Bronchial epithelial cell (primary cell): ENCODE measurements around the gene ITIH1. TPM values are rescaled to one million over a fixed set of nuclear protein-coding genes. Genes with fewer than 3 reads are reported as not detected.
"Not testable (repeated sequence)": the region's sequence is repeated elsewhere in the genome, so short reads cannot be mapped to it uniquely, and the experiment has no call there.

Experiments used
- DNase-seq: peaks from one replicate; pipeline ENCODE4 v3.0.0-alpha.2; 2010; ENCODE audit warnings: low read depth
- FAIRE-seq: peaks from 2 replicates; lab custom pipeline; 2011; peaks lifted over from hg19 to GRCh38; lab: Jason Lieb, UNC
- H3K27me3 ChIP-seq: 2 replicates; pipeline ENCODE4 v1.5.1; 2011; ENCODE audit warnings: low read length; ENCODE audit not compliant: control insufficient read depth, insufficient read depth
- H3K36me3 ChIP-seq: 2 replicates; pipeline ENCODE4 v1.5.1; 2011; ENCODE audit warnings: low read length; ENCODE audit not compliant: control insufficient read depth, insufficient read depth
- H3K4me3 ChIP-seq: 2 replicates; pipeline ENCODE4 v1.5.1; 2011; ENCODE audit warnings: mild to moderate bottlenecking, low read depth, low read length, control low read depth
- CTCF ChIP-seq: IDR thresholded peaks from 2 replicates; pipeline ENCODE4 v1.5.1; 2011; ENCODE audit warnings: mild to moderate bottlenecking, moderate library complexity, low read length, control low read depth, inconsistent platforms; ENCODE audit not compliant: insufficient read depth, severe bottlenecking
- total RNA-seq: library from RNA; depleted of rRNA; stranded (reverse); fragments of >200 nt; gene quantifications from 2 replicates; pipeline ENCODE4 v1.2.1, GENCODE V29; 2014

Gene ITIH1, protein sequence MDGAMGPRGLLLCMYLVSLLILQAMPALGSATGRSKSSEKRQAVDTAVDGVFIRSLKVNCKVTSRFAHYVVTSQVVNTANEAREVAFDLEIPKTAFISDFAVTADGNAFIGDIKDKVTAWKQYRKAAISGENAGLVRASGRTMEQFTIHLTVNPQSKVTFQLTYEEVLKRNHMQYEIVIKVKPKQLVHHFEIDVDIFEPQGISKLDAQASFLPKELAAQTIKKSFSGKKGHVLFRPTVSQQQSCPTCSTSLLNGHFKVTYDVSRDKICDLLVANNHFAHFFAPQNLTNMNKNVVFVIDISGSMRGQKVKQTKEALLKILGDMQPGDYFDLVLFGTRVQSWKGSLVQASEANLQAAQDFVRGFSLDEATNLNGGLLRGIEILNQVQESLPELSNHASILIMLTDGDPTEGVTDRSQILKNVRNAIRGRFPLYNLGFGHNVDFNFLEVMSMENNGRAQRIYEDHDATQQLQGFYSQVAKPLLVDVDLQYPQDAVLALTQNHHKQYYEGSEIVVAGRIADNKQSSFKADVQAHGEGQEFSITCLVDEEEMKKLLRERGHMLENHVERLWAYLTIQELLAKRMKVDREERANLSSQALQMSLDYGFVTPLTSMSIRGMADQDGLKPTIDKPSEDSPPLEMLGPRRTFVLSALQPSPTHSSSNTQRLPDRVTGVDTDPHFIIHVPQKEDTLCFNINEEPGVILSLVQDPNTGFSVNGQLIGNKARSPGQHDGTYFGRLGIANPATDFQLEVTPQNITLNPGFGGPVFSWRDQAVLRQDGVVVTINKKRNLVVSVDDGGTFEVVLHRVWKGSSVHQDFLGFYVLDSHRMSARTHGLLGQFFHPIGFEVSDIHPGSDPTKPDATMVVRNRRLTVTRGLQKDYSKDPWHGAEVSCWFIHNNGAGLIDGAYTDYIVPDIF
- not detected in 2 replicates for total RNA-seq

- H3K36me3 ChIP-seq: no peaks in the 10 kb centered on the region
- FAIRE-seq: no peak
Measured at GRCh38 chr3:52777127-52777958, at the start of gene ITIH1. TSS of gene ITIH1 (plus strand) at chr3:52777599. CDS start at chr3:52777616, 17 bp downstream.

GRCh38 chr3:52728753-52729152 lies 48.6 kb upstream of the ITIH1 start:
- FAIRE-seq, H3K27me3 ChIP-seq, DNase-seq, H3K36me3 ChIP-seq, H3K4me3 ChIP-seq: not testable (repeated sequence)

More at GRCh38 chr3:52777127-52777958, at the start of gene ITIH1:
- peaks cover 5% of the 10 kb centered on the region for H3K27me3 ChIP-seq
- no peak for TF ChIP-seq CTCF
- H3K4me3 ChIP-seq: no peak within 1 kb of the TSS
- DNase-seq: no peak

DNA sequence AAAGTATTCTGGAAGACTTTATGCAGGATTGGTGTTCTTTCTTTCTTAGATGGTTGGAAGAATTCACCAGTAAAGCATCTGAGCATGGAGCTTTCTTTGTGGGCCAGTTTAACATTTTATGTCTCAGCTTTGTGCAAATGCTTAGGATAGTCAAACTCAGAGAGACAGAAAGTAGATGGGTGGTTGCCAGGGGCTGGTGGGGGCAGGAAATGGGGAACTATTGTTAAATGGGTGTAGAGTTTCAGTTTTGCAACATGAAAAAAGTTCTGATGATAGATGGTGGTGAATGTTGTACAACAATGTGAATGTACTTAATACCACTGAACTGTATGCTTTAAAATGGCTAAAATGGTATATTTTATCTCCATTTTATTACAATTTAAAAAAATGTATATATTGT lies 46.7 kb upstream of the ITIH1 start:
- no peaks in the 10 kb centered on the region for H3K27me3 ChIP-seq
- no peak for DNase-seq
- H3K36me3 ChIP-seq: peaks cover 4% of the 10 kb centered on the region
- TF ChIP-seq CTCF: no peak
- FAIRE-seq: no peak
- no peak overlapping the region for H3K4me3 ChIP-seq

- no peak for FAIRE-seq
- TF ChIP-seq CTCF: no peak
- no peaks in the 10 kb centered on the region for H3K27me3 ChIP-seq
- H3K4me3 ChIP-seq: no peak overlapping the region
- peaks cover 4% of the 10 kb centered on the region for H3K36me3 ChIP-seq
- no peak for DNase-seq
Measured at GRCh38 chr3:52731590-52731989, 45.8 kb upstream of the ITIH1 start.

- peaks cover 4% of the 10 kb centered on the region for H3K36me3 ChIP-seq
- TF ChIP-seq CTCF: no peak
- no peak for FAIRE-seq
- no peak for DNase-seq
- no peaks in the 10 kb centered on the region for H3K27me3 ChIP-seq
- H3K4me3 ChIP-seq: no peak overlapping the region
Measured at GRCh38 chr3:52733256-52733891, 44.0 kb upstream of the ITIH1 start.
